Stimulated activated naive CD8-positive, alpha-beta T cell treated with anti-CD3 and anti-CD28 coated beads, Interleukin-15, Interleukin-2, amounts not matched to agents 100 ng/mL and 50 ng/mL, for 24 hours (primary cell): ENCODE results near the gene PPIF.

Experiments
- H3K27ac Mint-ChIP-seq: one replicate; pipeline ENCODE4 v1.8.0; 2021; ENCODE audit warnings: mild to moderate bottlenecking, mixed read lengths
- H3K27me3 Mint-ChIP-seq: one replicate; pipeline ENCODE4 v1.8.0; 2021; ENCODE audit warnings: mixed read lengths
- H3K36me3 Mint-ChIP-seq: one replicate; pipeline ENCODE4 v1.8.0; 2021; ENCODE audit warnings: low read depth, mixed read lengths
- H3K4me1 Mint-ChIP-seq: one replicate; pipeline ENCODE4 v1.8.0; 2021; ENCODE audit warnings: low read depth, mixed read lengths
- H3K4me3 Mint-ChIP-seq: one replicate; pipeline ENCODE4 v1.8.0; 2021; ENCODE audit warnings: mild to moderate bottlenecking, mixed read lengths
- H3K9me3 Mint-ChIP-seq: one replicate; pipeline ENCODE4 v1.8.0; 2021; ENCODE audit warnings: mixed read lengths

The PPIF gene

DNA sequence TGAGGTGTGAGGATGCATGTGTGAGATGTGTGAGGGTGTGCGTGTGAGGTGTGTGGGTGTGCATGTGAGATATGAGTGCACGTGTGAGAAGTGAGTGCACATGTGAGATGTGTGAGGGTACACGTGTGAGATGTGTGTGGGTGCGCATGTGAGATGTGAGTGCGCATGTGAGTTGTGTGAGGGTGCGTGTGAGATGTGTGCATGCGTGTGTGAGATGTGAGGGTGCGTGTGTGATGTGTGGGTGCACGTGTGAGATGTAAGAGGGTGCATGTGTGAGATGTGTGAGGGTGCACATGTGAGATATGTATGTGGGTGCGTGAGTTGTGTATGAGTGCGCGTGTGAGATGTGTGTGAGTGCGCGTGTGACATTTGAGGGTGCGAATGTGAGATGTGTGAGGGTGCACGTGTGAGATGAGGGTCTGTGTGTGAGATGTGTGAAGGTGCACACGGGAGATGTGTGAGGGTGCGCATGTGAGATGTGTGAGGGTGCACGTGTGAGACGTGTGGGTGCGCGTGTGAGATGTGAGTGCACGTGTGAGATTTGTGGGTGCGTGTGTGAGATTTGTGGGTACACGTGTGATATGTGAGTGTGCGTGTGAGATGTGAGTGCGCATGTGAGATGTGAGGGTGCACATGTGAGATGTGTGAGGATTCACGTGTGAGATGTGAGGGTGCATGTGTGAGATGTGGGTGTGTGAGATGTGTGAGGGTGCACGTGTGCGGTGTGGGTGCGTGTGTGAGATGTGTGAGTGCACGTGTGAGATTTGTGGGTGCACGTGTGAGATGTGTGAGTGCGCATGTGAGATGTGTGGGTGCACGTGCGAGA lies 30.5 kb downstream of the PPIF start:
- no peaks in the 10 kb centered on the region for H3K27me3 Mint-ChIP-seq
- H3K4me1 Mint-ChIP-seq, result no peaks in the 10 kb centered on the region
- H3K4me3 Mint-ChIP-seq, result no peak overlapping the region
- H3K9me3 Mint-ChIP-seq, result no peaks in the 10 kb centered on the region
- no peaks in the 10 kb centered on the region for H3K36me3 Mint-ChIP-seq
- H3K27ac Mint-ChIP-seq, result no peak overlapping the region

DNA sequence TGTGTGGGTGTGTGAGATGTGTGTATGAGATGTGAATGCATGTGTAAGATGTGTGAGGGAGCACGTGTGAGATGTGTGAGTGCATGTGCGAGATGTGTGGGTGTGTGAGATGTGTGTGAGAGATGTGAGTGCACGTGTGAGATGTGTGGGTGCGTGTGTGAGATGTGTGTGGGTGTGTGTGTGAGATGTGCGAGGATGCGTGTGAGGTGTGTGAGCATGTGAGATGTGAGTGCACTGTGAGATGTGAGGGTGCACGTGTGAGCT lies 31.0 kb downstream of the PPIF start:
- Mint-ChIP-seq H3K36me3 (no peaks in the 10 kb centered on the region), H3K9me3 (no peaks in the 10 kb centered on the region), H3K27ac (no peak overlapping the region), H3K4me3 (no peak overlapping the region), H3K27me3 (no peaks in the 10 kb centered on the region), H3K4me1 (no peaks in the 10 kb centered on the region)

DNA sequence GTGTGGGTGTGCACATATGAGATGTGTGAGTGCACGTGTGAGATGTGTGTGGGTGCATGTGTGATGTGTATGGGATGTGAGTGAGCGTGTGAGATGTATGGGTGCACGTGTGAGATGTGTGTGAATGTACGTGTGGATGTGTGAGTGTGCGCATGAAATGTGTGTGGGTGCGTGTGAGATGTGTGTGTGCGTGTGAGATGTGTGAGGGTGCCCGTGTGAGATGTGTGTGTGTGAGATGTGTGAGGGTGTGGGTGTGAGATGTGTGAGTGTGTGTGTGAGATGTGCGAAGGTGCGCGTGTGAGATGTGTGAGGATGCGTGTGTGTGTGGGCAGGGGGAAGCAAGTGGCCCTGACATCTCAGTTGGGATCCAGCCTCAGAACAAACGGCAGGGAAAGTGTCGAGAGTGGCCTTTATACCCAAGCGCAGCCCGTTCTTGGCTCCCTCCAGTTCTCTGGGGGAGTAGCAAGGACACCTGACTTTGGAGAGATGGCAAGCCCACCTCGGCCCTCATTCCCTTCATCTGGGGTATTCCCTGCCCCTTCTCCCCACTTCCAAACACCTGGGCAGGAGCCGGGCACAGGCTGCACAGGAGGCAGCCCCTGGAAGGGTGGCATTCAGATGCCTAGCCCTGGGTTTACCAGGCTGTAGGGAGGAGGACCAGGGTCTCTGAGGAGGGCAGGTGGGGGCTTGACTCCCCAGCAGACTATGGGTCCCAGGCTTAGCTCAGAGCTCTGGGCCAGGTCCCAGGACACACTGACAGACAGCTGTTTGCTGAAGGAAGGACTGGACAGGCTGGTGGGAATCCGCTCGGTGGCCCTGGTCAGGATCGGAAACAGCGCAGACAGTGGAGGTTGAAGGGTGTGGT lies 31.6 kb downstream of the PPIF start:
- no peak overlapping the region for H3K27ac Mint-ChIP-seq
- no peaks in the 10 kb centered on the region for H3K9me3 Mint-ChIP-seq

GRCh38 chr10:79379512-79380124 lies 32.3 kb downstream of the PPIF start:
- Mint-ChIP-seq H3K4me1 (no peaks in the 10 kb centered on the region), H3K27ac (no peak overlapping the region), H3K36me3 (no peaks in the 10 kb centered on the region), H3K9me3 (no peaks in the 10 kb centered on the region), H3K4me3 (no peak overlapping the region), H3K27me3 (no peaks in the 10 kb centered on the region)

More for the DNA sequence above, 31.6 kb downstream of the PPIF start:
- Mint-ChIP-seq H3K4me3 (no peak overlapping the region), H3K27me3 (no peaks in the 10 kb centered on the region), H3K4me1 (no peaks in the 10 kb centered on the region), H3K36me3 (no peaks in the 10 kb centered on the region)

DNA sequence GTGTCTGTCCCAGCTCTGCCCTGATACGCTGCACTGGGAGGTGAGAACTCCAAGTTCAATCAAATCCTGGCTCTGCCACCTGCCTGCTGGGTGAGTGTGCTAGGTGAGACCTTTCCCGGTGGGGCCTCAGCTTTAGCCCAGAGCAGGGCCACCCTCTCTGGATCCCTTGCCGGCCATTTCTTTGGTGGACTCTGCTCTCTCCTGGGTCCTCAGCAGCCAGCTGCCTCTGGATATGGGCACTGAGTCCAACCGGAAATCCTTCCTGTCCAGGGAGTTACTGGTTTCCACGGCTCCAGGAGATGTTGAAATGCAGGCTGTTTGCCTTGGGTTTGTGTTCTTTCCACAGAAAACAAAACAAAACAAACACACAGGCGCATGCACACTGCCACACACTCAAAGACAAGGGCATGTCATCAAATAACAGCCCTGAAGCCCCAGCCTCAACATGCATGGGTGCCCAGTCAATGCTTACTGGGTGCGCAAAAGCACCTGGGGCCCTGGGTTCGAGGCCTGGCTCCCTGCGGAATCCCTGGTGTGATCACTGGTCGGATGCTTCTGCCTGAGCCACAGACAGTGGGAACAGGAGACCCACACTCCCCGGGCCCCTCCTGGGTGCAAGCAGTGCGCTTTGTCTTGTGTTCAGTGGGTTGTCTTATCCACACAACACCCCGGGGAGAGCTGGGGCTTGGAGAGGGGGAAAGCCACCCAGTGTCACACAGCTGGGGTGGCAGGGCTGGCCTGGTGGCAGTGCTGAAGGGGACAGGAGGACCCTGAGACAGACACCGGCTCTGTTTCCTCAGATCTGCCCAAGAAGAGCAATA lies 33.1 kb downstream of the PPIF start:
- no peaks in the 10 kb centered on the region for H3K9me3 Mint-ChIP-seq
- H3K4me3 Mint-ChIP-seq, result no peak overlapping the region
- no peaks in the 10 kb centered on the region for H3K27me3 Mint-ChIP-seq
- H3K4me1 Mint-ChIP-seq, result no peaks in the 10 kb centered on the region
- no peaks in the 10 kb centered on the region for H3K36me3 Mint-ChIP-seq
- H3K27ac Mint-ChIP-seq, result no peak overlapping the region

GRCh38 chr10:79380946-79381721 lies 33.9 kb downstream of the PPIF start:
- H3K4me3 Mint-ChIP-seq, result no peak overlapping the region
- H3K36me3 Mint-ChIP-seq, result no peaks in the 10 kb centered on the region
- H3K4me1 Mint-ChIP-seq, result no peaks in the 10 kb centered on the region
- H3K27ac Mint-ChIP-seq, result no peak overlapping the region
- no peaks in the 10 kb centered on the region for H3K9me3 Mint-ChIP-seq
- no peaks in the 10 kb centered on the region for H3K27me3 Mint-ChIP-seq

DNA sequence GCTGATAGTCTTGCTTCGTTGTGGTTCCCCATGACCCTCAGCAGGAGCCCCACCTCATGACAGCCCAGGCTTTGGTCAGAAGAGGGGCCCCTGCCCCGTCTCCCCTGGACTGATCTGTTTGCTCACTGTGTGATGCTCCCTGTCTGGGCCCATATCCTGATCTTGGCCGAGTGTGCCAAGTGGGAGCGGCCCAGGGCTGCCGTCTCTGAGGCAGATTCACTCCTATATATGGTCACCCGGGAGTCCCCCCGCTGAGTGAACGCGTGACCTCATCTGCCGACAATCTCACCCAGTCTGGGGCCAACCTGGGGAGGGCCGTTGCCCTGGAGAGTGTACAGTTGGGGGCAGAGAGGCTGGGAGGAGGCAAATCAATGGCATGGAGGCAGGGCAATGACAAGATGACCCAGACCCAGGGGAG lies 34.5 kb downstream of the PPIF start:
- no peaks in the 10 kb centered on the region for H3K9me3 Mint-ChIP-seq

GRCh38 chr10:79382491-79382941 lies 35.2 kb downstream of the PPIF start:
- Mint-ChIP-seq H3K27ac (no peak overlapping the region), H3K4me3 (no peak overlapping the region), H3K36me3 (no peaks in the 10 kb centered on the region), H3K4me1 (no peaks in the 10 kb centered on the region), H3K9me3 (no peaks in the 10 kb centered on the region), H3K27me3 (no peaks in the 10 kb centered on the region)

More for the DNA sequence above, 34.5 kb downstream of the PPIF start:
- Mint-ChIP-seq H3K27me3 (no peaks in the 10 kb centered on the region), H3K4me1 (no peaks in the 10 kb centered on the region), H3K4me3 (no peak overlapping the region), H3K27ac (no peak overlapping the region), H3K36me3 (no peaks in the 10 kb centered on the region)

DNA sequence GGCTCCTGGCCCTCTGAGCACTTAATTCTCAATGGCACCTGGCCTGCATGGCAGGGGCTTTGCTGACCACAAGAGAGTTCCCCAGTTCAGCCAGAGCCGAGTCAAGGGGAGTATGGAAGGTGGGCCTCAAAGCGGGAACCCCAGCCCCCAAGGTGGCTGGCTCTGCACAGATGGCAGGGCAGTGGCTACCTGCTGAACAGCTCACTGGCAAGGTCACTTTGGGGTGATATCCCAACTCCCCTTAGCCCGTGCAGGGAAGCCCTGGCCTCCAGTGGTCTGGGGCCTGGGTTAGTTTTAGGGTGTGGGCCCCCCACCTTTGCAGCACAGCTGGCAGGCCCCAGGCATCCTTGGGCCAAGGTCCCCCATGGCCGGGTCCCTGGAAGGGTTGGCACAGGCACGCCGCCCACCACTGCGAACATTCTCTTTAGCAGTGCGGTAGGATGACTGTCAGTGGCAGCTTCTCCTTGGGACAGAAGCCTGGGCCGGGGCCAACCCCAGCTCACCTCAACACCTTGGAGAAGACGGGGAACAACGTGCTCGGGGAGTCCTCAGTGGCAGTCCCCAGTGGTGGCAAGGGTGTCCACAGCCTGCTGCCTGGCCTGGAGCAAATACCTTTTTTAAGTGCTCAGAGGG lies 36.8 kb downstream of the PPIF start:
- H3K27me3 Mint-ChIP-seq, result no peaks in the 10 kb centered on the region
- no peaks in the 10 kb centered on the region for H3K36me3 Mint-ChIP-seq
- H3K4me3 Mint-ChIP-seq, result no peak overlapping the region
- no peak overlapping the region for H3K27ac Mint-ChIP-seq
- H3K9me3 Mint-ChIP-seq, result no peaks in the 10 kb centered on the region
- H3K4me1 Mint-ChIP-seq, result no peaks in the 10 kb centered on the region

GRCh38 chr10:79384773-79385391 lies 37.6 kb downstream of the PPIF start:
- Mint-ChIP-seq H3K9me3 (no peaks in the 10 kb centered on the region), H3K36me3 (no peaks in the 10 kb centered on the region), H3K27me3 (no peaks in the 10 kb centered on the region), H3K27ac (no peak overlapping the region), H3K4me1 (no peaks in the 10 kb centered on the region), H3K4me3 (no peak overlapping the region)

DNA sequence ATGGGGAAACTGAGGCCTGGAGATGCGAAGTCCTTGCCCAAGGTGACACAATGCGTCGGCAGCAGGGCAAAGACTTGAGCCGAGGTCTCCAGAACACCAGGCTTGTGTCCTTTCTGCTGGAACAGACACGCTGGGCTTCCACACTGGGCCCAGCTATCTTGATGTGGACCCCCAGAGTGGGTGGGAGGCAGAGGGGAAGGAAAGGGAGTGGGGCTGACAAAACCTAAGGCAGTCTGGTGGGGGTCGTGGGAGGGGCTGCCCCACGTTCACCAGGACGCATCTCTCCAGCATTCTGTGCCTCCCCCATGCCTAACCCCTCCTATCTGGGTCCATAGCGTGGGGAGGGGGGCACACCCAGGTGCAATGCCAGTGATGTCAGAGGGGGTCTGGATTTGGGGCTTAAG lies 38.1 kb downstream of the PPIF start:
- no peaks in the 10 kb centered on the region for H3K4me1 Mint-ChIP-seq
- H3K4me3 Mint-ChIP-seq, result no peak overlapping the region
- no peaks in the 10 kb centered on the region for H3K36me3 Mint-ChIP-seq
- no peaks in the 10 kb centered on the region for H3K27me3 Mint-ChIP-seq
- no peak overlapping the region for H3K27ac Mint-ChIP-seq
- no peaks in the 10 kb centered on the region for H3K9me3 Mint-ChIP-seq

GRCh38 chr10:79385804-79386531 lies 38.7 kb downstream of the PPIF start:
- H3K27ac Mint-ChIP-seq, result no peak overlapping the region
- no peaks in the 10 kb centered on the region for H3K36me3 Mint-ChIP-seq
- H3K4me1 Mint-ChIP-seq, result no peaks in the 10 kb centered on the region
- no peaks in the 10 kb centered on the region for H3K27me3 Mint-ChIP-seq
- no peak overlapping the region for H3K4me3 Mint-ChIP-seq
- H3K9me3 Mint-ChIP-seq, result no peaks in the 10 kb centered on the region
